ENCODE results near the gene KRT73. TPM values are rescaled to one million over a fixed set of nuclear protein-coding genes. Genes with fewer than 3 reads are reported as not detected.

KRT73 gene
- total RNA-seq, 4 donors from 2014 or later = 0.40 to 1.2 TPM; not detected in 2

- Histone ChIP-seq H3K9me3 (no peaks in the 10 kb centered on the region), H3K36me3 (no peaks in the 10 kb centered on the region), H3K4me1 (peaks cover 0 to 11% (median 1%) of the 10 kb centered on the region in 4 donors), H3K27ac (no peak overlapping the region), H3K27me3 (no peaks in the 10 kb centered on the region), H3K4me3 (no peak overlapping the region)
- TF ChIP-seq POLR2A (IDR thresholded peaks at IDR 0.05) (no peak), CTCF (IDR thresholded peaks at IDR 0.05) (no peak)
- peak in 1 of 3 donors; percentile 2 for DNase-seq
These were observed 23.1 kb upstream of the KRT73 start for GRCh38 chr12:52641468-52641867.

GRCh38 chr12:52637299-52637698, 18.9 kb upstream of the KRT73 start:
- no peaks in the 10 kb centered on the region for H3K4me1 ChIP-seq
- no peaks in the 10 kb centered on the region for H3K36me3 ChIP-seq
- no peak for TF ChIP-seq POLR2A (IDR thresholded peaks at IDR 0.05)
- TF ChIP-seq CTCF (IDR thresholded peaks at IDR 0.05) = no peak
- H3K27ac ChIP-seq = no peak overlapping the region
- no peaks in the 10 kb centered on the region for H3K27me3 ChIP-seq
- no peaks in the 10 kb centered on the region for H3K9me3 ChIP-seq
- no peak overlapping the region for H3K4me3 ChIP-seq
- DNase-seq = no peak

GRCh38 chr12:52636592-52637258, 18.4 kb upstream of the KRT73 start:
- Histone ChIP-seq H3K36me3 (no peaks in the 10 kb centered on the region), H3K4me3 (no peak overlapping the region), H3K9me3 (no peaks in the 10 kb centered on the region), H3K27ac (no peak overlapping the region), H3K27me3 (no peaks in the 10 kb centered on the region), H3K4me1 (no peaks in the 10 kb centered on the region)
- TF ChIP-seq POLR2A (IDR thresholded peaks at IDR 0.05) (no peak), CTCF (IDR thresholded peaks at IDR 0.05) (no peak)
- no peak for DNase-seq

GRCh38 chr12:52636189-52636588, 17.8 kb upstream of the KRT73 start:
- Histone ChIP-seq H3K4me3 (no peak overlapping the region), H3K27ac (no peak overlapping the region), H3K9me3 (no peaks in the 10 kb centered on the region), H3K27me3 (no peaks in the 10 kb centered on the region), H3K4me1 (no peaks in the 10 kb centered on the region), H3K36me3 (no peaks in the 10 kb centered on the region)
- DNase-seq = no peak
- no peak for TF ChIP-seq CTCF (IDR thresholded peaks at IDR 0.05)
- TF ChIP-seq POLR2A (IDR thresholded peaks at IDR 0.05) = no peak

- H3K36me3 ChIP-seq = no peaks in the 10 kb centered on the region
- H3K4me1 ChIP-seq = no peaks in the 10 kb centered on the region
- TF ChIP-seq POLR2A (IDR thresholded peaks at IDR 0.05) (no peak), CTCF (IDR thresholded peaks at IDR 0.05) (no peak)
- H3K27ac ChIP-seq = no peak overlapping the region
- H3K27me3 ChIP-seq = no peaks in the 10 kb centered on the region
- no peak overlapping the region for H3K4me3 ChIP-seq
- H3K9me3 ChIP-seq = no peaks in the 10 kb centered on the region
- DNase-seq = no peak
These were observed 16.1 kb upstream of the KRT73 start for GRCh38 chr12:52634266-52635056.

All from Peyer's patch (tissue), 4 donors.